Subcutaneous adipose tissue (tissue), 4 donors: ENCODE measurements around the gene MYL2. TPM values are rescaled to one million over a fixed set of nuclear protein-coding genes. Genes with fewer than 3 reads are reported as not detected.

Source experiments
- CTCF ChIP-seq: fragments of 450-650 bp; IDR thresholded peaks from one replicate; pipeline ENCODE4 v1.5.1; 2016; ENCODE audit warnings: low read depth, mild to moderate bottlenecking, control low read depth, antibody characterized with exemption, moderate library complexity
- total RNA-seq, 4 donors: library from RNA; depleted of rRNA; stranded (reverse); fragments of >200 nt; gene quantifications; one replicate each; pipeline ENCODE4 v1.1.0, GENCODE V29; 2016

MYL2 gene
- total RNA-seq, 4 donors from 2014 or later: not detected

- no peak for TF ChIP-seq CTCF
Measured at GRCh38 chr12:110906985-110907384, 13.4 kb downstream of the MYL2 start.

DNA sequence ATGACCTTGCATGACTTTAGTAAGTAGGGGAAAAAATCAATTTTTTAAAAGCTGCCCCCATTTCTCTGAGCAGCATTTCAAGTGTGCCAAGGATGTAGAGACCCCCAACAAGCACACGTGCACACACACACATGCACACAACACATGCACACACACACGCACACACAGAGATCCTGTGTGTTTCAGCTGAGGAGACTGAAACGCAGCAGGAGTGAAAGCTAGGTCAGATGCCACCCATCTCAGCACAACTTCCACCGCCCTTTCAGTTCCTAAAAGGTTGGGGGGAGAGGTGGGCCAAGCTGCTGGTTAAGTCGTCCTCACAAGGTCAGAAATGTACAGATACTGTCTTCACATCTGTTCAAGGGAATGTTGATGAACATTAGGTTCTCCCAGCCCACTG lies 13.9 kb downstream of the MYL2 start:
- TF ChIP-seq CTCF: no peak

GRCh38 chr12:110906083-110906482 lies 14.3 kb downstream of the MYL2 start:
- TF ChIP-seq CTCF: no peak

DNA sequence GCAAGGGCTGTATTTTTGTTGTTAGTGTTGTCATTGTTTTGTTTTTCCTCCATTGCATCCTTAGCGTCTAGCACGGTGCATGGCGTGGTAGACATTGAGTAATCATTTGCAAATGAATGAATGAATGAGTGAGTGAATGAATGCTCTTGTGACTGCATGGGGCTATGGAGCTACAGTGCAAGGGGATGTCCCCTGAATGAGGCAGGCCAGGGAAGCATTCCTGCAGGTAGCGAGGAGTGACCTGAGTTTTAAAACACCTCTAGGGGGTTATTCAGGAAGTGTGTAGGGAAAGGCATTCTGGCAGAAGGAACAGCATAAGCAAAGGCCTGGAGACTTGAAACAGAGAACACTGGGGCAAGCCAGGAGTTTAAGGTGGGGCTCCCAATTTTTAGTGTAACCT lies 16.9 kb downstream of the MYL2 start:
- TF ChIP-seq CTCF: no peak

GRCh38 chr12:110901401-110901800 lies 19.0 kb downstream of the MYL2 start:
- TF ChIP-seq CTCF: no peak

DNA sequence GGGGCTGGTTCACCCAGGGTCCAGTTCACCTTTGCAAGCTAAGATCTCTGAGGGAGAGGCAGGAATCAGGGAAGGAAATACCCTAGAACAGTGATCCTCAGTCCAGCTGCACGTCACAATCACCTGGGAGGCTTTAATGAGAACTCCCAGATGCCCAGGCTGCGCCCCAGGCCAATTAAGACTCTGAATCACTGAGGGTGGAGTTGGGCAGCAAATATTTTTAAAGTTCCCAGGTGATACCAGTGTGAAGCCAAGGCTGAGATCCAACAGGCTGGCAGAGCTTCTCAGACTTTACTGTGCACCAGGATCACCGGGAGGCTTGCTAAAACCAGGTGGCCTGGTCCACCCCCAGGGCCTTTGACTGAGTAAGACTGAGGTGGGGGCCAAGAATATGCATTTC lies 23.8 kb downstream of the MYL2 start:
- TF ChIP-seq CTCF: no peak

DNA sequence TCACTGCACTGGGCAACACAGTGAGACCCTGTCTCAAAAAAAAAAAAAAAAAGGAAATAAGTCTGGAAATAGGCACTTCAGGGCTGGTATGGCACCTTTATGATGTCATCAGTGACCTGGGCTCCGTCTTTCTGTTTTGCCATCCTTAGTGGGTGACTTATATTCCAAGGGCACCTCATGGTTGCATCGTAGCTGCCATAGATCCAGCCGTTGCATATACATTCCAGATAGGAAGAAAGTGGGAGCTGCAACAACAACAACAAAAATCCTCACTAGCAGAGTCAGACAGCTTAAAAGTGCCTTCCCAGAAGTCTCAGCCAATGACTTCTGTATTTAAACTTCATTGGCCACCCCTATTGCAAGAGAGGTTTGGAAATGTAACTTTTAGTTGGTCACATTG lies 26.4 kb downstream of the MYL2 start:
- no peak for TF ChIP-seq CTCF
